Activated CD8-positive, alpha-beta T cell treated with anti-CD3 and anti-CD28 coated beads, Interleukin-2, amount 10 ng/mL, durations not matched to agents 7 days and 5 days (primary cell): Measurements from ENCODE around the gene SFRP5. TPM values are rescaled to one million over a fixed set of nuclear protein-coding genes. Genes with fewer than 3 reads are reported as not detected.

ENCODE experiments used
- ATAC-seq: fragments of 150-1000 bp; cut with Tn5 transposase; one replicate; pipeline ENCODE4 v1.10.0; 2021; ENCODE audit warnings: moderate library complexity
- CTCF ChIA-PET: fragments of 350-600 bp; sonication (Branson Sonifier 250); formaldehyde crosslinking; loops from one replicate; lab custom pipeline; 2021; ENCODE audit warnings: antibody characterized with exemption; lab: Charles Lee
- POLR2A ChIA-PET: fragments of 350-600 bp; sonication (Branson Sonifier 250); formaldehyde crosslinking; loops from one replicate; lab custom pipeline; 2021; ENCODE audit warnings: antibody characterized with exemption; lab: Charles Lee
- DNase-seq: peaks from one replicate; pipeline ENCODE4 v3.0.0-alpha.2; 2020
- H3K27ac Mint-ChIP-seq: one replicate; pipeline ENCODE4 v1.8.0; 2021; ENCODE audit warnings: mild to moderate bottlenecking, mixed read lengths
- H3K27me3 Mint-ChIP-seq: one replicate; pipeline ENCODE4 v1.8.0; 2021; ENCODE audit warnings: low read depth, mixed read lengths
- H3K36me3 Mint-ChIP-seq: one replicate; pipeline ENCODE4 v1.8.0; 2021; ENCODE audit warnings: low read depth, mixed read lengths
- H3K4me1 Mint-ChIP-seq: one replicate; pipeline ENCODE4 v1.8.0; 2021; ENCODE audit warnings: low read depth, mixed read lengths
- H3K4me3 Mint-ChIP-seq: one replicate; pipeline ENCODE4 v1.8.0; 2021; ENCODE audit warnings: mild to moderate bottlenecking, mixed read lengths
- H3K9me3 Mint-ChIP-seq: one replicate; pipeline ENCODE4 v1.8.0; 2022; ENCODE audit warnings: mixed read lengths; ENCODE audit not compliant: insufficient read depth
- total RNA-seq, 2 experiments: library from RNA; stranded (reverse); gene quantifications; one replicate each; pipeline ENCODE4 v1.2.3, GENCODE V29; 2021

SFRP5 gene
- total RNA-seq, 2 experiments from 2014 or later: 0.24 to 0.42 TPM

- Mint-ChIP-seq H3K36me3 (no peaks in the 10 kb centered on the region), H3K9me3 (no peaks in the 10 kb centered on the region), H3K4me1 (peaks cover 37% of the 10 kb centered on the region), H3K27ac (no peak overlapping the region), H3K4me3 (no peak overlapping the region), H3K27me3 (no peaks in the 10 kb centered on the region)
- DNase-seq (no peak), ATAC-seq (no peak)
- CTCF ChIA-PET: interaction anchor here (1.3 kb wide), 1 partner anchor 85 kb away, joined by 6 read pairs; no protein-coding TSS in a partner anchor
- POLR2A ChIA-PET: no interaction called here
Measured at GRCh38 chr10:97784200-97784810, 12.5 kb upstream of the SFRP5 start.

GRCh38 chr10:97782455-97783228 is 10.8 kb upstream of the SFRP5 start:
- Mint-ChIP-seq H3K36me3 (no peaks in the 10 kb centered on the region), H3K9me3 (no peaks in the 10 kb centered on the region), H3K27me3 (no peaks in the 10 kb centered on the region), H3K4me3 (no peak overlapping the region), H3K4me1 (peaks cover 33% of the 10 kb centered on the region), H3K27ac (peak overlapping the region; percentile 96)
- POLR2A ChIA-PET: interaction anchor here (1.0 kb wide), 1 partner anchor 46 kb away, joined by 3 read pairs; the partner anchor contains the start of gene ZFYVE27
- no peak for ATAC-seq
- DNase-seq: no peak
- CTCF ChIA-PET: interaction anchor here (1.7 to 5.0 kb wide), 4 partner anchors 9 to 87 kb away, joined by 4 to 46 read pairs (median 14); partner anchors contain the start of gene SFRP5

GRCh38 chr10:97781618-97782331 is 10.0 kb upstream of the SFRP5 start:
- ChIA-PET CTCF (interaction anchor here (1.3 to 5.0 kb wide), 6 partner anchors 10 to 264 kb away, joined by 3 to 46 read pairs (median 6); partner anchors contain the start of gene SFRP5), POLR2A (interaction anchor here (1.0 kb wide), 2 partner anchors 14 to 45 kb away, joined by 3 to 7 read pairs; partner anchors contain the start of gene ZFYVE27)
- H3K27me3 Mint-ChIP-seq: no peaks in the 10 kb centered on the region
- no peaks in the 10 kb centered on the region for H3K9me3 Mint-ChIP-seq
- peaks cover 33% of the 10 kb centered on the region for H3K4me1 Mint-ChIP-seq
- ATAC-seq (peak; percentile 77), DNase-seq (peak; percentile 42)
- H3K4me3 Mint-ChIP-seq: peak overlapping the region; percentile 58
- H3K36me3 Mint-ChIP-seq: no peaks in the 10 kb centered on the region
- H3K27ac Mint-ChIP-seq: peak overlapping the region; percentile 96

- H3K27me3 Mint-ChIP-seq: no peaks in the 10 kb centered on the region
- peak overlapping the region; percentile 96 for H3K27ac Mint-ChIP-seq
- peaks cover 33% of the 10 kb centered on the region for H3K4me1 Mint-ChIP-seq
- no peaks in the 10 kb centered on the region for H3K9me3 Mint-ChIP-seq
- peak overlapping the region; percentile 58 for H3K4me3 Mint-ChIP-seq
- CTCF ChIA-PET: interaction anchor here (1.1 to 5.0 kb wide), 7 partner anchors 9 to 265 kb away, joined by 3 to 46 read pairs (median 4); partner anchors contain the start of gene SFRP5
- no peaks in the 10 kb centered on the region for H3K36me3 Mint-ChIP-seq
- peak; percentile 25 for ATAC-seq
- POLR2A ChIA-PET: interaction anchor here (1.0 to 1.1 kb wide), 2 partner anchors 15 kb away, joined by 3 to 7 read pairs; no protein-coding TSS in a partner anchor
- no peak for DNase-seq
Measured at GRCh38 chr10:97780841-97781617, 9.2 kb upstream of the SFRP5 start.

GRCh38 chr10:97779975-97780374 is 8.2 kb upstream of the SFRP5 start:
- POLR2A ChIA-PET: interaction anchor here (1.1 kb wide), 1 partner anchor 17 kb away, joined by 3 read pairs; no protein-coding TSS in a partner anchor
- ATAC-seq (no peak), DNase-seq (no peak)
- no peak overlapping the region for H3K4me3 Mint-ChIP-seq
- H3K4me1 Mint-ChIP-seq: peaks cover 33% of the 10 kb centered on the region
- H3K27ac Mint-ChIP-seq: peak overlapping the region; percentile 96
- peaks cover 1% of the 10 kb centered on the region for H3K27me3 Mint-ChIP-seq
- no peaks in the 10 kb centered on the region for H3K9me3 Mint-ChIP-seq
- CTCF ChIA-PET: interaction anchor here (0.7 to 5.0 kb wide), 5 partner anchors 12 to 266 kb away, joined by 3 to 46 read pairs (median 3); no protein-coding TSS in a partner anchor
- H3K36me3 Mint-ChIP-seq: no peaks in the 10 kb centered on the region

GRCh38 chr10:97779492-97779891 is 7.7 kb upstream of the SFRP5 start:
- no peak for ATAC-seq
- ChIA-PET POLR2A (interaction anchor here (1.1 kb wide), 1 partner anchor 17 kb away, joined by 3 read pairs; no protein-coding TSS in a partner anchor), CTCF (interaction anchor here (0.7 to 5.0 kb wide), 3 partner anchors 12 to 90 kb away, joined by 3 to 46 read pairs (median 20); no protein-coding TSS in a partner anchor)
- no peaks in the 10 kb centered on the region for H3K9me3 Mint-ChIP-seq
- peaks cover 5% of the 10 kb centered on the region for H3K27me3 Mint-ChIP-seq
- no peaks in the 10 kb centered on the region for H3K36me3 Mint-ChIP-seq
- peak overlapping the region; percentile 11 for H3K27ac Mint-ChIP-seq
- H3K4me1 Mint-ChIP-seq: peaks cover 33% of the 10 kb centered on the region
- no peak for DNase-seq
- H3K4me3 Mint-ChIP-seq: no peak overlapping the region

- H3K27ac Mint-ChIP-seq: peak overlapping the region; percentile 39
- H3K4me3 Mint-ChIP-seq: no peak overlapping the region
- POLR2A ChIA-PET: no interaction called here
- peaks cover 9% of the 10 kb centered on the region for H3K27me3 Mint-ChIP-seq
- CTCF ChIA-PET: interaction anchor here (5.0 kb wide), 1 partner anchor 13 kb away, joined by 46 read pairs; no protein-coding TSS in a partner anchor
- no peak for DNase-seq
- ATAC-seq: no peak
- H3K4me1 Mint-ChIP-seq: peaks cover 33% of the 10 kb centered on the region
- H3K36me3 Mint-ChIP-seq: no peaks in the 10 kb centered on the region
- no peaks in the 10 kb centered on the region for H3K9me3 Mint-ChIP-seq
Measured at GRCh38 chr10:97778452-97779302, 6.9 kb upstream of the SFRP5 start.

GRCh38 chr10:97777143-97777542 is 5.3 kb upstream of the SFRP5 start:
- Mint-ChIP-seq H3K27ac (no peak overlapping the region), H3K4me3 (no peak overlapping the region), H3K27me3 (peaks cover 21% of the 10 kb centered on the region), H3K36me3 (no peaks in the 10 kb centered on the region), H3K4me1 (peaks cover 26% of the 10 kb centered on the region), H3K9me3 (no peaks in the 10 kb centered on the region)
- ChIA-PET POLR2A (no interaction called here), CTCF (no interaction called here)
- no peak for ATAC-seq
- no peak for DNase-seq

GRCh38 chr10:97774811-97775294 is 3.1 kb upstream of the SFRP5 start:
- CTCF ChIA-PET: interaction anchor here (1.1 to 1.6 kb wide), 2 partner anchors 15 to 16 kb away, joined by 3 to 6 read pairs; no protein-coding TSS in a partner anchor
- no peaks in the 10 kb centered on the region for H3K36me3 Mint-ChIP-seq

More at GRCh38 chr10:97774811-97775294, 3.1 kb upstream of the SFRP5 start:
- H3K27me3 Mint-ChIP-seq: peaks cover 39% of the 10 kb centered on the region
- no peak overlapping the region for H3K4me3 Mint-ChIP-seq
- no peak overlapping the region for H3K27ac Mint-ChIP-seq
- POLR2A ChIA-PET: interaction anchor here (0.5 kb wide), 1 partner anchor 74 kb away, joined by 4 read pairs; no protein-coding TSS in a partner anchor
- no peaks in the 10 kb centered on the region for H3K9me3 Mint-ChIP-seq
- ATAC-seq (no peak), DNase-seq (no peak)
- H3K4me1 Mint-ChIP-seq: peaks cover 11% of the 10 kb centered on the region
